T-helper 1 cell treated with Interleukin-12 subunit alpha and Interleukin-12 subunit beta and Interleukin-4 antibody, amounts not matched to agents 30 μg/mL and 1 μg/mL, for 36 hours (primary cell): ENCODE data around the gene NKG7.
"Not testable (repeated sequence)": the region's sequence is repeated elsewhere in the genome, so short reads cannot be mapped to it uniquely, and the experiment has no call there.

ENCODE experiments used
- H3K27ac Mint-ChIP-seq: one replicate; pipeline ENCODE4 v1.8.0; 2021; ENCODE audit warnings: mild to moderate bottlenecking, mixed read lengths
- H3K27me3 Mint-ChIP-seq: one replicate; pipeline ENCODE4 v1.8.0; 2021; ENCODE audit warnings: low read depth, mixed read lengths
- H3K36me3 Mint-ChIP-seq: one replicate; pipeline ENCODE4 v1.8.0; 2021; ENCODE audit warnings: low read depth, mixed read lengths
- H3K4me1 Mint-ChIP-seq: one replicate; pipeline ENCODE4 v1.8.0; 2021; ENCODE audit warnings: low read depth, mixed read lengths
- H3K4me3 Mint-ChIP-seq: one replicate; pipeline ENCODE4 v1.8.0; 2021; ENCODE audit warnings: mild to moderate bottlenecking, moderate library complexity, mixed read lengths
- H3K9me3 Mint-ChIP-seq: one replicate; pipeline ENCODE4 v1.8.0; 2021; ENCODE audit warnings: mixed read lengths

Gene NKG7, protein sequence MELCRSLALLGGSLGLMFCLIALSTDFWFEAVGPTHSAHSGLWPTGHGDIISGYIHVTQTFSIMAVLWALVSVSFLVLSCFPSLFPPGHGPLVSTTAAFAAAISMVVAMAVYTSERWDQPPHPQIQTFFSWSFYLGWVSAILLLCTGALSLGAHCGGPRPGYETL

DNA sequence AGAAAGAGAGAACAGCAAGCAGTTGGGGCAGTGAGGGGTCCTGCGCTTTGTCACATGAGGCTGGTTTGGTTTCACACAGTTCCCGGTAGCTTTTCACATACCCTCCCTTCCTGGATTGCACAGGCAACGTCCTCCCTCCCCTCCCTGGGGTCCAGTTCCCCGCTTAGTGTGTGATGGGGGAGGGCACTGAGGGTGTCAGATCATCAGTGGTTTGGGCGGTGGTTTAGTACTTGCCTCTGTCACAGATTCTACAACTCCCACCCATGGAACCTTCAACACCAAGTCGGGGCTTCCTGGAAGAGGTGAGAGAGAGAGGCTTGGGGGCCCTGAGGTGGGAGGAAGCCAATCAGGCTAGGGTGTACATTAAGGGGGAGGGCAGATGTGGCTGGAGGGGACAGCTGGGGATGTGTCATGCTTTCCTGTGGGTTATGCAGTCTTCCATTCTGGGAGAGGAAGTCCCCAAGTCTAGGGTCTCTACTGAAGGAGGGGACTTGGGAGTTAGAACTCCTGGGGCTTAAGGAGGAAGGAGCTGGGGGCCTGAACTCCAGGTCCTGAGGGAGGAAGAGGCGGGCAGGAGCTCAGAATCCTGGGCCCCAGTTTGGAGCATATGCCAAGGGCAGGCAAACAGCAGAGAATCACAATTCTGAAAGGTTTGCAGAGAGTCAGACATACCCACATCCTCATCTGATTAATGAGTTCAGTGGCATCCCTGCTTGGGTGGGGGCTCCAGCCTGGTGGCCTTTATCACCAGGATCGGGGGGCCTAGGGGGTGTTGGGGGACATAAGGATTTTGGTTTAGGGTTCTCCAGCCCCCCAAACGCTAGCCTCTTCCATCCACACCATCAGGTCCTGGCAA lies at the start of gene NKG7:
NKG7 (minus strand) TSS at position 6 of the 856 bp plus-strand sequence. CDS start 119 bp downstream, outside the sequence.
- H3K27ac Mint-ChIP-seq = peak within 1 kb of the TSS; percentile 94
- H3K4me3 Mint-ChIP-seq = peak within 1 kb of the TSS; percentile 83
- no peaks in the 10 kb centered on the region for H3K27me3 Mint-ChIP-seq
- H3K9me3 Mint-ChIP-seq = peaks cover 12% of the 10 kb centered on the region
- peaks cover 69% of the 10 kb centered on the region for H3K4me1 Mint-ChIP-seq
- H3K36me3 Mint-ChIP-seq = peaks cover 10% of the 10 kb centered on the region

DNA sequence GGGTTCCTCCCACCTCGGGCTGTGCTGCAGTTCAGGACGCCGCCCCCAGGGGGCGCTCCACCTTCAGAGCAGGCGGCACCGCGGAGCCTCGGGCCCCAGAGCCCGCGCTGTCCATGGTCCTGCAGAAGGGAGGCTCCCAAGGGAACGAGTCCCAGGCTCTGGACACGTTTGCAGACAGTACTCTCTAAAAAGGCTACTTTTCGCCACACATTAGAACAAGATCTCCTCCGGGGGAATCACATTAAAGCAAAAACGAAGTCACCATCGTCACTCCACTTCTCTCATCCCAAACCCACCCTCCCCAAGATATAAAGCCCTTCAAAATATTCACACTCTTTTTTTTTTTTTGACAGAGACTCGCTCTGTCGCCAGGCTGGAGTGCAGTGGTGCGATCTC lies 49.6 kb upstream of the NKG7 start:
- Mint-ChIP-seq H3K36me3 (no peaks in the 10 kb centered on the region), H3K4me1 (peaks cover 4% of the 10 kb centered on the region), H3K4me3 (no peak overlapping the region), H3K9me3 (no peaks in the 10 kb centered on the region), H3K27ac (no peak overlapping the region), H3K27me3 (peaks cover 16% of the 10 kb centered on the region)

DNA sequence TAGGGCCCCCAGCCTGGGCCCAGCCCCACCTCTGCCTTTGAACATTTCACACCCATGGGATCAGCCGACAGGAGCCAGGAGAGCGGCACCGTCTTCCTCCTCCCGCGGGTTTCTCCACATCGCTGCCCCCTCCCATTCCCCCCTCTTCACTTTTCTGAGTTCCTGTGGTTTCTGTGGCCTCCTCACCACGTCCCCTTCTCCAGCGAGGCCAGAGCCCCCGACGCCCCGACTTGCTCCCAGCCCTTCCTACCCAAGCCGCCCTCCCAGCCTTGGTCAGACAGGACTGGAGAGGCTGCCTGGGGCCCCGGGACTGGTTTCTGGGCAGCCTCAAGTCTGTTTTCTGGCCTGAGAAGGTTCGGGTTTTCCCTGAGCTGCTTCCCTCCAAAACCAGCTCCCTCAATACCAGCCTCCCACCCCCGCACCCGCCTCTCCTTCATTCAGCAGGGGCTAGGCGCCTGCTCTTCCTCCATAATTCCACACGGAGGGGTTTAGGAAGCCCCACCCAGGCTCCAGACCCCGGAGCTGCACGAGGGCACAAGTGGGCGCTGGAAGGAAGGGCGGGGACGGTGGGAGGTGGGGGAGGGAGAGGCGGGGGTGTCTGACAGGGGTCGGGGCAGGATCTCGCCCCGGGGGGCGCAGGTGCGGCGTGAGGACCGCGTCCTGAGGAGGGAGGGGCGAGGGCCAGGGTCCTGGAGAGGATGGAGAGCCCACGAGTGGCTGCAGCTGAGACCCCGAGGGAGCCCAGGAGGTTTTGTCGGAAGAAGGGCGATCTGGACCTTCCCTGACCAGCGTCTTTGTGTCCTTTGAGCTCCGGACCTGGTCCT lies 49.0 kb upstream of the NKG7 start:
- Mint-ChIP-seq H3K36me3 (no peaks in the 10 kb centered on the region), H3K4me3 (no peak overlapping the region), H3K4me1 (peaks cover 5% of the 10 kb centered on the region), H3K9me3 (no peaks in the 10 kb centered on the region), H3K27ac (no peak overlapping the region), H3K27me3 (peaks cover 18% of the 10 kb centered on the region)

DNA sequence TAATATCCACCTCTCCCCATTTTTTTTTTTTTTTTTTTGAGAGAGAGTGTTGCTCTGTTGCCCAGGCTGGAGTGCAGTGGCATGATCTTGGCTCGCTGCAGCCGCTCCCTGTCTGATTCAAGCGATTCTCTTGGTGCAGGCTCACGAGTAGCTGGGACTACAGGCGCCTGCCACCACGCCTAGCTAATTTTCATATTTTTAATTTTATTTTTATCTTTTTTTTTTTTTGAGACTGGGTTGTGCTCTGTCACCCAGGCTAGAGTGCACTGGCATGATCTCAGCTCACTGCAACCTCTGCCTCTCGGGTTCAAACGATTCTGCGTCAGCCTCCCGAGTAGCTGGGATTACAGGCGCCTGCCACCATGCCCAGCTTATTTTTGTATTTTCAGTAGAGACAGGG lies 48.1 kb upstream of the NKG7 start:
- not testable (repeated sequence) for H3K4me1 Mint-ChIP-seq, H3K9me3 Mint-ChIP-seq, H3K36me3 Mint-ChIP-seq, H3K27ac Mint-ChIP-seq, H3K4me3 Mint-ChIP-seq
- H3K27me3 Mint-ChIP-seq = peaks cover 18% of the 10 kb centered on the region

DNA sequence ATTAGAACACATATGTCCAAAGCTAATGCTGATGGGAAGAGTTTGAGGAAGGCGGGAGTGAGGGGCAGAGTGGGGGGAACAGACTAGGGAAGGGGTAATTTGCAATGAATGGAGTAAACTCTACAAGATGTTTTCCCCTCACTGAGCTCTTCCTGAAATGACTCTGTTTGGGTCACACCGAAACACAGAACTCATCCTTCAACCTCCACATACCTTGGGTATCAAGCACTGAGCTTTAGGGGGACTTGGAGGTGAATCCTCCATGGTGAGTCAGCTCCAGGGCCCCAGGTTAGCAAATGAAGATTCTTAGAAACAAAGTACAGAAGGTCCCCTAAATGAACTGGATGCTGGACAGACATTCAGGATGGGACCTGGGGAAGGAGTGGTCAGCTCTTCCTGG lies 46.3 kb upstream of the NKG7 start:
- H3K36me3 Mint-ChIP-seq = no peaks in the 10 kb centered on the region
- H3K4me3 Mint-ChIP-seq = no peak overlapping the region
- H3K27ac Mint-ChIP-seq = no peak overlapping the region
- H3K4me1 Mint-ChIP-seq = peaks cover 5% of the 10 kb centered on the region
- peaks cover 18% of the 10 kb centered on the region for H3K27me3 Mint-ChIP-seq
- no peaks in the 10 kb centered on the region for H3K9me3 Mint-ChIP-seq

DNA sequence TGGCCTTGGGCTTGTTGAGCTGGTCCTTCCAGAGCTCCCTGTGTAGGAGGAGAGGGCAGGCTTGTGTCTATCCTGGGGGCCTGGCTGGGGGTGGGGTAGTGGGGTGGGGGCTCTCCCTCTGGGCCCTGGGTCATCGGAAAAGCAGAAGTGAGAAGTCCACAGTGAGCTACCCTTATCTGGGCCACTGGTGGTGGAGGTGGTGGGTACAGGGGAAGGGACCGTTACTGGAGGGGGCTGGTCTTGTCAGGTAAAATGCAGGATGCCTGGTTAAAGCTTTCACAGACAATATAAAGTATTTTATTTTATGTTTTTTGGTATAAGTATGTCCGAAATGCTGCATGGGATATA lies 45.3 kb upstream of the NKG7 start:
- Mint-ChIP-seq H3K4me1 (peaks cover 5% of the 10 kb centered on the region), H3K36me3 (no peaks in the 10 kb centered on the region), H3K4me3 (no peak overlapping the region), H3K9me3 (no peaks in the 10 kb centered on the region), H3K27ac (no peak overlapping the region), H3K27me3 (peaks cover 18% of the 10 kb centered on the region)

DNA sequence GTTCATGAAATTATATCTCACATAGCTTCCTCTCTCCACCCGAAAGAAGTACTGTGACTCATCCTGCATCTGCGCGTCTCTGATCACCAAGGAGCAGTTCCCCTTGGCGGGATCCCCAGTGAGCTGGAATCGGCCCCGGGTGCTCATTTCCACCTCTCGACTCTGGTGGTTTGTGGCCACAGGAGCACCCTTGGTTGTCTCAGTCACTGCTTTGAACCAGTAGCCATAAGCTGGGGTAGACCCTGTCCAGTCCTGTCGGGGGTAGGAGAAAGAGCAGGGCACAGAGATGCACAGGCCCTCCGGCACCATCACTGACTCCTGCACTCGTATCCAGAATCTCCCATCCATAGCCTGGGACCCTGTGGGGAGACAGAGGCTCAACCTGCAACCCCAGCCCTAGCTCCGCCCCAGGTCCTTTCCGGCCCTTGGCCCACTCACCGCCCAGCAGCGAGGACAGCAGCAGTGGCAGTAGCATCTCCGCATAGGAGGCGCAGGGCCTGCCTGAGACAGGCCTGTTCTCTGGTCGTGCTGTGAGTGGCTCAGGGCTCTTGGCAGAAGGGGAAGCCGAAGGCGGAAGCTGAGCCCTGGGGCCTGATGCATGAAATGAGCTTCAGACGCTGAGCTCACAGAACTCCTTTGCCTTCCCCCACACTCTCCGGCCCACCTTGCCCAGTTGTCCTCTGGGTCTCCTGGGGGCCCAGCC lies 44.8 kb upstream of the NKG7 start, which contains the start of gene SIGLEC10:
SIGLEC10 (minus strand) TSS at position 536 of the 703 bp plus-strand sequence; CDS start at position 475, 61 bp downstream.
- H3K36me3 Mint-ChIP-seq = no peaks in the 10 kb centered on the region
- no peak within 1 kb of the TSS for H3K27ac Mint-ChIP-seq
- H3K9me3 Mint-ChIP-seq = no peaks in the 10 kb centered on the region
- H3K4me1 Mint-ChIP-seq = peaks cover 5% of the 10 kb centered on the region
- H3K27me3 Mint-ChIP-seq = peaks cover 18% of the 10 kb centered on the region
- H3K4me3 Mint-ChIP-seq = no peak within 1 kb of the TSS

DNA sequence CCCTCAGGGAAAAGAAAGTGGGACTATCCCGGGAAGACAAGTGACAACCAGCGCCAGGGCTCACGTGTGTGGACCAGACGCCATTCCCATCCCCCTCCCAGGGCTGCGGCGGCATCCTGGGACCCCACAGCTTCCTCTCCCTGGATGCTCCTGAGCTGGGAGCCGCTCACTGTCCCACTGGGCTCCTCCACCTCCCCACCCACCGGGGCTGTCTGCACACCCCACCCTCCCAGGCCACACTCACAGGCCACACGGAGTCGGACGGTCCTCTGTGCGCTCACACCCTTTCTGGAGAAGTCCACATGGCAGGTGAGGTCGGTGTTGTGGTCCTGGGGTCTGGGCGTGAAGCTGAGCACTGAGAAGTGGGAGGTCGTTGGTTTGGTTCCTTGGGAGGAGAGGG lies 44.0 kb upstream of the NKG7 start:
- H3K4me1 Mint-ChIP-seq, H3K4me3 Mint-ChIP-seq, H3K27ac Mint-ChIP-seq, H3K36me3 Mint-ChIP-seq, H3K9me3 Mint-ChIP-seq: not testable (repeated sequence)
- H3K27me3 Mint-ChIP-seq = peaks cover 14% of the 10 kb centered on the region

DNA sequence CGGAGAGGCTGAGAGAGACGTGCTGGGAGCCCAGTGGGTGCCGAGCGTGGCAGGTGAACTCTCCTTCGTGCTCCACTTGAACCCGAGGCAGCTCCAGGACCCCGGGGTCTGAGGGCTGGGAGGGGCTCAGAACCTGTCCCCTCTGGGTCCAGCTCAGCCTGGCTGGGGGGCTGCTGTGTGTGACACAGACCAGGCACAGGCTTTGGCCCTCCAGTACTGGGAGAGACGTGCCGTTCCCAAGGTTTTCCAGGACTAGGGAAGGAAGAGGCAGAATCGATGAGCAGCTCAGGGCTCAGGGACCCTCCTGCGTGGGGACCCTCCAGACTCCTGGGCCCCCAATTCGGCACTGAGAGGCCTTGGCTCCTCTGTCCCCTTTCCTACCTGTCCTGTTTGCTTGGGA lies 42.7 kb upstream of the NKG7 start:
- H3K4me3 Mint-ChIP-seq = no peak overlapping the region
- peaks cover 5% of the 10 kb centered on the region for H3K4me1 Mint-ChIP-seq
- no peaks in the 10 kb centered on the region for H3K9me3 Mint-ChIP-seq
- H3K27me3 Mint-ChIP-seq = peaks cover 10% of the 10 kb centered on the region
- no peaks in the 10 kb centered on the region for H3K36me3 Mint-ChIP-seq
- no peak overlapping the region for H3K27ac Mint-ChIP-seq

DNA sequence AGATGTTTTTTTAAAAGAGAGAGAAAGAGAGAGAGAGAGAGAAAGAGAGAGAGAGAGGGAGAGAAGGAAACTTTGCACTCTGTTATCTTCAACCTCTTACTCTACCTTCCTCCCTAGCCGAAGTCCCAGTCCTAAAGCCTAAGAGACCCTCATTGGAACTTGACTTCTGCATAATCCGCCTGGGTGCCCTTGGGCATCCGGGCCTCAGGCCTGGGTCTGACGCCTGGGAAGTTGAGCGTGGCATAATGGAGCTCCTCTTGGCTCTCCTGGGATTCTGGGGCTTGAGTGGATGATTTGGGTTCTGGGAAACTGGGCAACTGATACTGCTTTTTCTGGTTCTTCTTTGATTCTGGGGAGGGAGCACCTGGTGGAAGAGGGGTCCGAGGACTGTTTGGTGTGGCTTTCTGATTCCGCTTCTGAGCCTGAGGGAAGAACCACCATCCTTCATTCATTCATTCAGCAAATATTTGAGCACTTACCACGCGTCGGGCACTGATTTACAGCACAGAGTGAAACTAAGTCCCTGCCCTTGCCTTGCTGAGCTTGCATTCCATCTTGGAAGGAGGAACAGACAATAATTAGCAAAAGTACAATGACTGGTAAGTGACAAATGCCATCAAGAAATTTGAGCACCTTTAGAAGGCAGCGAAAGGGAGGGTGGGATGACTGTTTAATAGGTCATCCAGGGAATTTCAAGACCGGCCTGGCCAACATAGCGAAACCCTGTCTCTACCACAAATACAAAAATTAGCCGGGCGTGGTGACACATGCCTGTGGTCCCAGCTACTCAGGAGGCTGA lies 38.7 kb upstream of the NKG7 start:
- no peak overlapping the region for H3K27ac Mint-ChIP-seq
- H3K9me3 Mint-ChIP-seq = peaks cover 3% of the 10 kb centered on the region
- peaks cover 7% of the 10 kb centered on the region for H3K4me1 Mint-ChIP-seq
- no peak overlapping the region for H3K4me3 Mint-ChIP-seq
- peaks cover 7% of the 10 kb centered on the region for H3K27me3 Mint-ChIP-seq
- H3K36me3 Mint-ChIP-seq = no peaks in the 10 kb centered on the region

DNA sequence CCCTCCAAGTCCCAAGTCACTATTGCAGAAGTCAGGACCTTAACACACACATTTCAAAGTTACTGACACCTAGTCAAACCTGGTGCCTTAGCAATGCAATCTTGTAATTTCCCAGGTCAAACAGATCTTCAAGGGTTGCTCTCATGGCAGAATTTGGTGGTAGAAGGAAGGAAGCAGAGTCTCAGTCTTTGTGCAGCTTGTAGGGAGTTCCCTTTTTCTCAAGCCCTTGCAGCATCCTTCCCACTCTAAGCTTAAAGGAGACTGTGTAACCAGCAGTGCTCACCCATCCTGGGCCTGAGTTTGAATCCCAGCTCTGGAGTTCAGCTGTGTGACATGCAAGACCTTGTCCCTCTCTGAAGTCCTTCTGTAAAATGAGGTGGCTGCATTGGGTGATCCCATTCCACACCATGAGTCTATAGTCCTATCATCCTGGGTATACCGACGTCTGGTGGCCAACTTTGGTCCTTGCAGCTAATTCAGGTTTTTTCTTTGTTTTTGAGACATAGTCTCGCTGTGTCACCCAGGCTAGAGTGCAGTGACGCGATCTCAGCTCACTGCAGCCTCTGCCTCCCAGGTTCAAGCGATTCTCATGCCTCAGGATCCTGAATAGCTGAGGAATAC lies 35.2 kb upstream of the NKG7 start:
- Mint-ChIP-seq H3K27ac (peak overlapping the region; percentile 4), H3K27me3 (peaks cover 8% of the 10 kb centered on the region), H3K36me3 (peaks cover 8% of the 10 kb centered on the region), H3K4me1 (peaks cover 7% of the 10 kb centered on the region), H3K4me3 (no peak overlapping the region), H3K9me3 (peaks cover 10% of the 10 kb centered on the region)

DNA sequence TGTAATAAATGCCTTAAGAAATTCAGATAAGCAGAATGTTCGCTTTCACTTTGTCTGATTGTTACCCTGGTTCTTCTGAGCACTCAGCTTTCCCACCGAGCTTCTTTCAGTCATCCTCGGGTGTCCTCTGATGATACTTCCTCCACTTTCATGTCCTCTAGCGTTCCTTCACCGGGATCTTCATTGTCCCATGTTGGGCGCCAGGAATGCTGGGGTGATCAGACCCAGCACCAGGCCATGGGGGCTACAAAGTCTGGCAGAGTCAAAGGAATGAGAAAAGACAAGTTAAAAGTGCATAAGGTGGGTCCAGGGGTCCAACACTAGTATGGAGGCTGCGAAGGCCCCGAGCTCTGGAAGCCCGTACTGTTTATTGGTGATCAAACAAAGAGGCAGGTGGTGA lies 29.7 kb upstream of the NKG7 start:
- Mint-ChIP-seq H3K27ac (no peak overlapping the region), H3K27me3 (peaks cover 4% of the 10 kb centered on the region), H3K4me3 (no peak overlapping the region), H3K4me1 (peaks cover 8% of the 10 kb centered on the region), H3K36me3 (peaks cover 16% of the 10 kb centered on the region), H3K9me3 (peaks cover 23% of the 10 kb centered on the region)

DNA sequence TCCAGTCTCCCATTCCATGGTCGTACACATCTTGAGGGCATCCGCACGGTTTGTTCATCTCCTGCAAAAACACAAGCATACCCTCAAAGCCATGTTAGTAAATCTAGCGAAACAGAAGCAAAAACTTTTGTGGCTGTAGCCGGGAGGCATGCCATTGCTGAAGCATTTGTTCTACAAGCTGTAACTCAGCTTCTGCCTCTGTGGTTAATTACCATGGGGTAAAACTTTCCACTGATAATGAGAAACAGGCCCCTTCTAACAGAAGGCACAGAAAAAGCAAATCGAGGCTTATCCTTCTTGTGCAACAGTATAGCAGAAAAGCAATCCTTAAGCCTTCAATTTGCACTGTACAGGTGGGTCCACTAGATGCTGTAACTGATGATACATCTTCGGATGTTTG lies 27.5 kb upstream of the NKG7 start:
- H3K9me3 Mint-ChIP-seq = peaks cover 19% of the 10 kb centered on the region
- not testable (repeated sequence) for H3K4me3 Mint-ChIP-seq, H3K27me3 Mint-ChIP-seq, H3K27ac Mint-ChIP-seq
- peaks cover 16% of the 10 kb centered on the region for H3K36me3 Mint-ChIP-seq
- peaks cover 20% of the 10 kb centered on the region for H3K4me1 Mint-ChIP-seq
